Retina (tissue), 1 donor: ENCODE data around the gene COG2.

Experiments used
- DNase-seq: peaks from one replicate; pipeline ENCODE4 v3.0.0-alpha.2; 2016

COG2 gene

GRCh38 chr1:230725256-230726012, 83.2 kb downstream of the COG2 start:
- DNase-seq = no peak

- no peak for DNase-seq
Measured at GRCh38 chr1:230728710-230729392, 86.6 kb downstream of the COG2 start.

- DNase-seq = no peak
Measured at GRCh38 chr1:230730977-230731376, 88.7 kb downstream of the COG2 start.

- DNase-seq = no peak
Measured at GRCh38 chr1:230735447-230735846, 93.2 kb downstream of the COG2 start.

GRCh38 chr1:230737622-230738262, 95.5 kb downstream of the COG2 start:
- DNase-seq = no peak

GRCh38 chr1:230739564-230740290, 97.4 kb downstream of the COG2 start:
- no peak for DNase-seq
